HEK293 (cell line): ENCODE results near the gene HPSE.

Experiments
- CTCF ChIA-PET: fragments of 350-600 bp; formaldehyde crosslinking; extraction: SDS; loops from one replicate; lab custom pipeline; 2021; ENCODE audit warnings: antibody characterized with exemption; lab: Yijun Ruan, JAX
- POLR2A ChIA-PET: fragments of 300-600 bp; formaldehyde crosslinking; extraction: SDS; loops from one replicate; lab custom pipeline; 2020; ENCODE audit warnings: antibody characterized with exemption, inconsistent platforms; lab: Yijun Ruan, JAX
- H3K27ac ChIP-seq: fragments of 200-500 bp; sonication (Bioruptor generic); 2 replicates; pipeline ENCODE4 v1.5.1; 2014; ENCODE audit warnings: low read depth, low read length, control low read depth, inconsistent platforms; ENCODE audit errors: extremely low read depth
- H3K36me3 ChIP-seq, 2 experiments: fragments of 200-500 bp in 1 of 2; sonication (Bioruptor generic) in 1 of 2; 1 replicate in 1 of 2; 2 replicates in 1 of 2; pipeline ENCODE4 v1.5.1; 2014 to 2017; ENCODE audit warnings: inconsistent platforms in 2 of 2, low read length in 2 of 2; ENCODE audit not compliant: control insufficient read depth in 2 of 2, insufficient read depth in 1 of 2
- H3K4me1 ChIP-seq: fragments of 200-500 bp; sonication (Bioruptor generic); 2 replicates; pipeline ENCODE4 v1.5.1; 2014; ENCODE audit warnings: mild to moderate bottlenecking, low read length, inconsistent platforms; ENCODE audit not compliant: control insufficient read depth, insufficient read depth
- H3K4me3 ChIP-seq: 2 replicates; pipeline ENCODE4 v1.5.1; 2011; ENCODE audit warnings: low read depth, mild to moderate bottlenecking, control low read depth, low read length, moderate library complexity
- H3K9me3 ChIP-seq: fragments of 200-500 bp; sonication (Bioruptor generic); 2 replicates; pipeline ENCODE4 v1.5.1; 2014; ENCODE audit warnings: low read depth, low read length, inconsistent platforms; ENCODE audit not compliant: control insufficient read depth, insufficient read depth
- HOXA7 ChIP-seq: sonication (generic); formaldehyde crosslinking; IDR thresholded peaks from 2 replicates; pipeline ENCODE4 v1.8.1; 2022; ENCODE audit warnings: missing genetic modification reagents, borderline replicate concordance
- HOXD13 ChIP-seq: sonication (generic); formaldehyde crosslinking; IDR thresholded peaks from 2 replicates; pipeline ENCODE4 v1.8.0; 2022; ENCODE audit warnings: missing genetic modification reagents, borderline replicate concordance
- KLF10 ChIP-seq: fragments of 450-650 bp; IDR thresholded peaks from 2 replicates; pipeline ENCODE4 v1.5.1; 2018; ENCODE audit warnings: missing biosample characterization, mild to moderate bottlenecking, missing genetic modification characterization
- MYNN ChIP-seq: fragments of 450-650 bp; formaldehyde crosslinking; IDR thresholded peaks from 2 replicates; pipeline ENCODE4 v1.5.1; 2016; ENCODE audit warnings: missing biosample characterization, missing genetic modification characterization, borderline replicate concordance
- SALL2 ChIP-seq: fragments of 450-650 bp; formaldehyde crosslinking; IDR thresholded peaks from 2 replicates; pipeline ENCODE4 v1.5.0; 2017; ENCODE audit warnings: missing biosample characterization, mild to moderate bottlenecking, missing genetic modification characterization, borderline replicate concordance
- SCRT1 ChIP-seq: fragments of 450-650 bp; formaldehyde crosslinking; IDR thresholded peaks from 2 replicates; pipeline ENCODE4 v1.5.1; 2016; ENCODE audit warnings: missing biosample characterization, missing genetic modification characterization, borderline replicate concordance
- SCRT2 ChIP-seq: fragments of 450-650 bp; formaldehyde crosslinking; IDR thresholded peaks from 2 replicates; pipeline ENCODE4 v1.5.1; 2016; ENCODE audit warnings: missing biosample characterization, missing genetic modification characterization
- ZBTB17 ChIP-seq: fragments of 450-650 bp; formaldehyde crosslinking; IDR thresholded peaks from 2 replicates; pipeline ENCODE4 v1.5.1; 2016; ENCODE audit warnings: missing biosample characterization, missing genetic modification characterization
- ZBTB8A ChIP-seq: fragments of 450-650 bp; formaldehyde crosslinking; IDR thresholded peaks from 2 replicates; pipeline ENCODE4 v1.5.1; 2016; ENCODE audit warnings: missing biosample characterization, missing genetic modification characterization
- ZNF302 ChIP-seq: fragments of 450-650 bp; formaldehyde crosslinking; IDR thresholded peaks from 2 replicates; pipeline ENCODE4 v1.5.1; 2016; ENCODE audit warnings: missing biosample characterization, missing genetic modification characterization, low read depth
- ZNF341 ChIP-seq: fragments of 450-650 bp; formaldehyde crosslinking; IDR thresholded peaks from 2 replicates; pipeline ENCODE4; 2016; ENCODE audit warnings: low read depth, missing biosample characterization, missing genetic modification characterization
- ZNF529 ChIP-seq: fragments of 450-650 bp; formaldehyde crosslinking; IDR thresholded peaks from 2 replicates; pipeline ENCODE4 v1.5.1; 2017; ENCODE audit warnings: missing genetic modification characterization, missing biosample characterization; ENCODE audit not compliant: insufficient replicate concordance
- ZNF623 ChIP-seq: fragments of 450-650 bp; formaldehyde crosslinking; IDR thresholded peaks from 2 replicates; pipeline ENCODE4 v1.5.1; 2016; ENCODE audit warnings: missing biosample characterization, missing genetic modification characterization
- ZNF677 ChIP-seq: fragments of 450-650 bp; IDR thresholded peaks from 2 replicates; pipeline ENCODE4 v1.5.0; 2018; ENCODE audit warnings: missing biosample characterization, mild to moderate bottlenecking, missing genetic modification characterization, moderate library complexity
- ZNF701 ChIP-seq: fragments of 450-650 bp; formaldehyde crosslinking; IDR thresholded peaks from 2 replicates; pipeline ENCODE4 v1.5.1; 2016; ENCODE audit warnings: missing biosample characterization, missing genetic modification characterization
- ZNF776 ChIP-seq: fragments of 450-650 bp; formaldehyde crosslinking; IDR thresholded peaks from 2 replicates; pipeline ENCODE4 v1.5.0; 2017; ENCODE audit warnings: missing biosample characterization, missing genetic modification characterization, borderline replicate concordance
- ZSCAN30 ChIP-seq: fragments of 450-650 bp; IDR thresholded peaks from 2 replicates; pipeline ENCODE4 v1.5.1; 2018; ENCODE audit warnings: missing biosample characterization, mild to moderate bottlenecking, missing genetic modification characterization, moderate library complexity
- TF ChIP-seq, protein P1 (sequence below): fragments of 450-650 bp; formaldehyde crosslinking; IDR thresholded peaks from 2 replicates; pipeline ENCODE4 v1.5.1; 2016; ENCODE audit warnings: missing biosample characterization, missing genetic modification characterization
- TF ChIP-seq, protein P2 (sequence below): fragments of 450-650 bp; formaldehyde crosslinking; IDR thresholded peaks from 2 replicates; pipeline ENCODE4 v1.5.1; 2016; ENCODE audit warnings: missing biosample characterization, missing genetic modification characterization
- TF ChIP-seq, protein P3 (sequence below): fragments of 450-650 bp; formaldehyde crosslinking; optimal IDR thresholded peaks from 2 replicates; pipeline ENCODE3; 2016; ENCODE audit warnings: missing biosample characterization, mild to moderate bottlenecking, missing genetic modification characterization
- TF ChIP-seq, protein P4 (sequence below): fragments of 450-650 bp; formaldehyde crosslinking; IDR thresholded peaks from 2 replicates; pipeline ENCODE4 v1.5.1; 2017; ENCODE audit warnings: missing biosample characterization, mild to moderate bottlenecking, missing genetic modification characterization, moderate library complexity

The HPSE gene

GRCh38 chr4:83371936-83372335 lies 37.3 kb upstream of the HPSE start:
- Histone ChIP-seq H3K27ac (no peak overlapping the region), H3K36me3 (no peaks in the 10 kb centered on the region), H3K9me3 (no peaks in the 10 kb centered on the region), H3K4me1 (no peaks in the 10 kb centered on the region), H3K4me3 (no peak overlapping the region)
- ChIA-PET CTCF (interaction anchor here (0.6 kb wide), 1 partner anchor 21 kb away, joined by 3 read pairs; no protein-coding TSS in a partner anchor), POLR2A (no interaction called here)
- TF ChIP-seq KLF10, result no peak
- no peak for TF ChIP-seq SALL2
- TF ChIP-seq, protein P1, sequence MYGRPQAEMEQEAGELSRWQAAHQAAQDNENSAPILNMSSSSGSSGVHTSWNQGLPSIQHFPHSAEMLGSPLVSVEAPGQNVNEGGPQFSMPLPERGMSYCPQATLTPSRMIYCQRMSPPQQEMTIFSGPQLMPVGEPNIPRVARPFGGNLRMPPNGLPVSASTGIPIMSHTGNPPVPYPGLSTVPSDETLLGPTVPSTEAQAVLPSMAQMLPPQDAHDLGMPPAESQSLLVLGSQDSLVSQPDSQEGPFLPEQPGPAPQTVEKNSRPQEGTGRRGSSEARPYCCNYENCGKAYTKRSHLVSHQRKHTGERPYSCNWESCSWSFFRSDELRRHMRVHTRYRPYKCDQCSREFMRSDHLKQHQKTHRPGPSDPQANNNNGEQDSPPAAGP (tag by site-specific recombination), result no peak
- no peak for TF ChIP-seq ZNF776 (tag by site-specific recombination)
- TF ChIP-seq HOXA7 (CRISPR knock-in tag), result no peak
- TF ChIP-seq, all 188 proteins: peak for 0

GRCh38 chr4:83371235-83371634 lies 36.6 kb upstream of the HPSE start:
- H3K27ac ChIP-seq, result no peak overlapping the region
- no peak overlapping the region for H3K4me3 ChIP-seq
- POLR2A ChIA-PET, result no interaction called here
- TF ChIP-seq MYNN (tag by site-specific recombination) (no peak), ZNF623 (tag by site-specific recombination) (no peak), ZNF677 (tag by site-specific recombination) (no peak), ZBTB17 (no peak), SCRT2 (tag by site-specific recombination) (no peak), ZNF776 (tag by site-specific recombination) (no peak), ZBTB8A (tag by site-specific recombination) (no peak), HOXD13 (CRISPR knock-in tag) (no peak), ZNF529 (tag by site-specific recombination) (no peak), ZNF302 (tag by site-specific recombination) (no peak), ZSCAN30 (no peak), SCRT1 (tag by site-specific recombination) (no peak), ZNF341 (tag by site-specific recombination) (no peak), ZNF701 (tag by site-specific recombination) (no peak)
- TF ChIP-seq, protein P2, sequence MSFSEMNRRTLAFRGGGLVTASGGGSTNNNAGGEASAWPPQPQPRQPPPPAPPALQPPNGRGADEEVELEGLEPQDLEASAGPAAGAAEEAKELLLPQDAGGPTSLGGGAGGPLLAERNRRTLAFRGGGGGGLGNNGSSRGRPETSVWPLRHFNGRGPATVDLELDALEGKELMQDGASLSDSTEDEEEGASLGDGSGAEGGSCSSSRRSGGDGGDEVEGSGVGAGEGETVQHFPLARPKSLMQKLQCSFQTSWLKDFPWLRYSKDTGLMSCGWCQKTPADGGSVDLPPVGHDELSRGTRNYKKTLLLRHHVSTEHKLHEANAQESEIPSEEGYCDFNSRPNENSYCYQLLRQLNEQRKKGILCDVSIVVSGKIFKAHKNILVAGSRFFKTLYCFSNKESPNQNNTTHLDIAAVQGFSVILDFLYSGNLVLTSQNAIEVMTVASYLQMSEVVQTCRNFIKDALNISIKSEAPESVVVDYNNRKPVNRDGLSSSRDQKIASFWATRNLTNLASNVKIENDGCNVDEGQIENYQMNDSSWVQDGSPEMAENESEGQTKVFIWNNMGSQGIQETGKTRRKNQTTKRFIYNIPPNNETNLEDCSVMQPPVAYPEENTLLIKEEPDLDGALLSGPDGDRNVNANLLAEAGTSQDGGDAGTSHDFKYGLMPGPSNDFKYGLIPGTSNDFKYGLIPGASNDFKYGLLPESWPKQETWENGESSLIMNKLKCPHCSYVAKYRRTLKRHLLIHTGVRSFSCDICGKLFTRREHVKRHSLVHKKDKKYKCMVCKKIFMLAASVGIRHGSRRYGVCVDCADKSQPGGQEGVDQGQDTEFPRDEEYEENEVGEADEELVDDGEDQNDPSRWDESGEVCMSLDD (tag by site-specific recombination), result no peak
- TF ChIP-seq, protein P3, sequence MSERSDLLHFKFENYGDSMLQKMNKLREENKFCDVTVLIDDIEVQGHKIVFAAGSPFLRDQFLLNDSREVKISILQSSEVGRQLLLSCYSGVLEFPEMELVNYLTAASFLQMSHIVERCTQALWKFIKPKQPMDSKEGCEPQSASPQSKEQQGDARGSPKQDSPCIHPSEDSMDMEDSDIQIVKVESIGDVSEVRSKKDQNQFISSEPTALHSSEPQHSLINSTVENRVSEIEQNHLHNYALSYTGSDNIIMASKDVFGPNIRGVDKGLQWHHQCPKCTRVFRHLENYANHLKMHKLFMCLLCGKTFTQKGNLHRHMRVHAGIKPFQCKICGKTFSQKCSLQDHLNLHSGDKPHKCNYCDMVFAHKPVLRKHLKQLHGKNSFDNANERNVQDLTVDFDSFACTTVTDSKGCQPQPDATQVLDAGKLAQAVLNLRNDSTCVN (tag by site-specific recombination), result no peak
- TF ChIP-seq, protein P4, sequence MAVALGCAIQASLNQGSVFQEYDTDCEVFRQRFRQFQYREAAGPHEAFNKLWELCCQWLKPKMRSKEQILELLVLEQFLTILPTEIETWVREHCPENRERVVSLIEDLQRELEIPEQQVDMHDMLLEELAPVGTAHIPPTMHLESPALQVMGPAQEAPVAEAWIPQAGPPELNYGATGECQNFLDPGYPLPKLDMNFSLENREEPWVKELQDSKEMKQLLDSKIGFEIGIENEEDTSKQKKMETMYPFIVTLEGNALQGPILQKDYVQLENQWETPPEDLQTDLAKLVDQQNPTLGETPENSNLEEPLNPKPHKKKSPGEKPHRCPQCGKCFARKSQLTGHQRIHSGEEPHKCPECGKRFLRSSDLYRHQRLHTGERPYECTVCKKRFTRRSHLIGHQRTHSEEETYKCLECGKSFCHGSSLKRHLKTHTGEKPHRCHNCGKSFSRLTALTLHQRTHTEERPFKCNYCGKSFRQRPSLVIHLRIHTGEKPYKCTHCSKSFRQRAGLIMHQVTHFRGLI (tag by site-specific recombination), result no peak
- TF ChIP-seq, all 188 proteins: peak for 0
- Histone ChIP-seq H3K4me1 (no peaks in the 10 kb centered on the region), H3K36me3 (no peaks in the 10 kb centered on the region), H3K9me3 (no peaks in the 10 kb centered on the region)
- CTCF ChIA-PET, result no interaction called here
